Uterus (tissue), 2 donors: Measurements from ENCODE around the gene KPNA4.

Experiments used
- CTCF ChIP-seq, 4 experiments: fragments of 200-600 bp in 2 of 4; fragments of 450-650 bp in 2 of 4; sonication (generic) in 2 of 4; IDR thresholded peaks; one replicate each; pipeline ENCODE4 v1.5.1; 2016 to 2019; ENCODE audit warnings: antibody characterized with exemption in 4 of 4, mild to moderate bottlenecking in 2 of 4, moderate library complexity in 1 of 4
- POLR2A ChIP-seq, 2 donors: fragments of 450-650 bp; IDR thresholded peaks; one replicate each; pipeline ENCODE4 v1.6.1; 2016; ENCODE audit warnings: antibody characterized with exemption in 2 of 2, mild to moderate bottlenecking in 1 of 2, moderate library complexity in 1 of 2

- no peak for TF ChIP-seq CTCF (IDR thresholded peaks at IDR 0.05)
- no peak for TF ChIP-seq POLR2A (IDR thresholded peaks at IDR 0.05)
These were observed 12.3 kb upstream of the KPNA4 start for GRCh38 chr3:160577556-160578195.
